ENCODE data around the gene CALML3. TPM values are rescaled to one million over a fixed set of nuclear protein-coding genes. Genes with fewer than 3 reads are reported as not detected.

CALML3 gene
- total and polyA plus RNA-seq, 2 donors (not counting 3 experiments of a cell fraction or from before 2014, with no cell fraction given), result not detected

DNA sequence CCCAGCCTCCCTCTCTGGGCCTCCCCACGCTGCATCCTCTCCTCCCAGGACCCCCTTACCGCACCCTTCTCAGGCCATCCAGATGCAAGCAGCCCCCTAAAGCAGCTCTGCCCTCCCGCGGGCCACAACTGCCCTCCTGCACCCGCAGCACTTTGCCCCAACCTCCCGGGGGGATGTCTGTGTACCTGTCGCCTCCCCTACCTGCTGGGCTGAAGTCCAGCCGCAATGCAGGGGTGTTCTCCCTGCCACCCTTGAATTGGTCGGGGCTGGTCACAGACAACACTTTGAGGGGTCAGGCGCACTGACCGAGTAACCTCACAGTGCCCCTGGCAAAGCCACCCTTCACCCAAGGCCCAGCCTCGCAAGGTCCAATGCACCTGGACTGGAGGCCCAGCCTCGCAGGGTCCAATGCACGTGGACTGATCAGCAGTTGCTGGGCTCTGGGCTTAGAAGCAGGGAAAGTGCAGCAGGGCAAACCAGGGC is 17.1 kb upstream of the CALML3 start:
- no TSS peak for BruUV-seq (replicated peaks)
- peaks cover 0 to 1% of the 10 kb centered on the region in 2 experiments for H3K27me3 ChIP-seq (ENCODE audit: control insufficient read depth in 2 of 2, insufficient read depth in 2 of 2, low read length in 2 of 2)
- DNase-seq (ENCODE audit: low read depth, low spot score) (no peak), FAIRE-seq (no peak)
- no peak overlapping the region for H2AFZ ChIP-seq (ENCODE audit: low read depth, low read length)
- H3K4me1 ChIP-seq (ENCODE audit: control insufficient read depth, extremely low read depth, insufficient read depth, low read length), result no peaks in the 10 kb centered on the region
- H3K79me2 ChIP-seq (ENCODE audit: control insufficient read depth, insufficient read depth, low read length), result no peaks in the 10 kb centered on the region
- no peak overlapping the region for H3K4me3 ChIP-seq (replicated peaks in 1 of 3; ENCODE audit: insufficient read depth in 1 of 3, low read depth in 1 of 3, low read length in 3 of 3)
- H3K9me3 ChIP-seq (replicated peaks; ENCODE audit: control insufficient read depth, insufficient read depth, low read length), result no peaks in the 10 kb centered on the region
- H3K36me3 ChIP-seq (ENCODE audit: control insufficient read depth in 2 of 2, extremely low read depth in 1 of 2, insufficient read depth in 2 of 2, low read length in 2 of 2), result no peaks in the 10 kb centered on the region
- H3K9me1 ChIP-seq (replicated peaks; ENCODE audit: control insufficient read depth, extremely low read depth, insufficient read depth, low read length), result no peaks in the 10 kb centered on the region
- ChIA-PET CTCF (no interaction called here), POLR2A (no interaction called here)
- TF ChIP-seq MYC (IDR thresholded peaks at IDR 0.05; ENCODE audit: low read depth, low read length) (no peak), EZH2 (IDR thresholded peaks at IDR 0.05; ENCODE audit: borderline replicate concordance, low read depth, low read length, severe bottlenecking) (no peak), POLR2AphosphoS5 (IDR thresholded peaks at IDR 0.05; ENCODE audit: insufficient read depth, low read depth, low read length) (no peak), POLR2A (IDR thresholded peaks at IDR 0.05; ENCODE audit: low read depth, low read length) (no peak), FOS (IDR thresholded peaks at IDR 0.05; ENCODE audit: borderline replicate concordance, insufficient read depth, low read length) (no peak), JUN (IDR thresholded peaks at IDR 0.05; ENCODE audit: borderline replicate concordance, insufficient read depth, insufficient read length, low read depth) (no peak), GATA2 (IDR thresholded peaks at IDR 0.05; ENCODE audit: insufficient read depth, insufficient read length, low read depth, low read length) (no peak)
- TF ChIP-seq, protein P1, sequence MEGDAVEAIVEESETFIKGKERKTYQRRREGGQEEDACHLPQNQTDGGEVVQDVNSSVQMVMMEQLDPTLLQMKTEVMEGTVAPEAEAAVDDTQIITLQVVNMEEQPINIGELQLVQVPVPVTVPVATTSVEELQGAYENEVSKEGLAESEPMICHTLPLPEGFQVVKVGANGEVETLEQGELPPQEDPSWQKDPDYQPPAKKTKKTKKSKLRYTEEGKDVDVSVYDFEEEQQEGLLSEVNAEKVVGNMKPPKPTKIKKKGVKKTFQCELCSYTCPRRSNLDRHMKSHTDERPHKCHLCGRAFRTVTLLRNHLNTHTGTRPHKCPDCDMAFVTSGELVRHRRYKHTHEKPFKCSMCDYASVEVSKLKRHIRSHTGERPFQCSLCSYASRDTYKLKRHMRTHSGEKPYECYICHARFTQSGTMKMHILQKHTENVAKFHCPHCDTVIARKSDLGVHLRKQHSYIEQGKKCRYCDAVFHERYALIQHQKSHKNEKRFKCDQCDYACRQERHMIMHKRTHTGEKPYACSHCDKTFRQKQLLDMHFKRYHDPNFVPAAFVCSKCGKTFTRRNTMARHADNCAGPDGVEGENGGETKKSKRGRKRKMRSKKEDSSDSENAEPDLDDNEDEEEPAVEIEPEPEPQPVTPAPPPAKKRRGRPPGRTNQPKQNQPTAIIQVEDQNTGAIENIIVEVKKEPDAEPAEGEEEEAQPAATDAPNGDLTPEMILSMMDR (IDR thresholded peaks at IDR 0.05; ENCODE audit: extremely low read depth in 1 of 2, insufficient read depth in 1 of 2, low read depth in 1 of 2, low read length in 2 of 2), result no peak
- TF ChIP-seq, protein P2, sequence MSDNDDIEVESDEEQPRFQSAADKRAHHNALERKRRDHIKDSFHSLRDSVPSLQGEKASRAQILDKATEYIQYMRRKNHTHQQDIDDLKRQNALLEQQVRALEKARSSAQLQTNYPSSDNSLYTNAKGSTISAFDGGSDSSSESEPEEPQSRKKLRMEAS (IDR thresholded peaks at IDR 0.05; ENCODE audit: insufficient read depth, insufficient read length), result no peak
- H4K20me1 ChIP-seq (replicated peaks; ENCODE audit: control insufficient read depth, extremely low read depth, insufficient read depth, low read length), result no peaks in the 10 kb centered on the region
- no peak overlapping the region for H3K4me2 ChIP-seq (ENCODE audit: insufficient read depth, low read length)
- no peak overlapping the region for H3K27ac ChIP-seq (ENCODE audit: insufficient read depth, low read depth, low read length)
- intact Hi-C loops (cut with micrococcal nuclease) (no loop called here), dilution Hi-C loops (cut with MboI; ENCODE audit: extremely low pct_ligation_motif_present, low sequenced_read_pairs) (no loop called here)
- no peak overlapping the region for H3K9ac ChIP-seq (replicated peaks; ENCODE audit: extremely low read depth, insufficient read depth, low read length)
